Thoracic aorta (tissue), 2 donors: ENCODE measurements around the gene CDH23. TPM values are rescaled to one million over a fixed set of nuclear protein-coding genes. Genes with fewer than 3 reads are reported as not detected.
A peak's percentile ranks its signal among the peaks of the same experiment; 100 is the strongest.

Experiments
- ATAC-seq: fragments of 150-250 bp; one replicate; pipeline ENCODE4 v1.8.0; 2017; ENCODE audit warnings: low read depth; ENCODE audit not compliant: insufficient number of reproducible peaks, low FRiP score
- DNase-seq: peaks from one replicate; pipeline ENCODE4 v3.0.0-alpha.2; 2020; ENCODE audit warnings: low spot score
- H3K27ac ChIP-seq, 2 donors: fragments of 200-600 bp; sonication (generic); 1 replicate in 1 of 2; 2 replicates in 1 of 2; pipeline ENCODE4 v1.5.1; 2016; ENCODE audit warnings: mild to moderate bottlenecking in 2 of 2, moderate library complexity in 2 of 2
- H3K27me3 ChIP-seq: fragments of 200-600 bp; sonication (generic); replicated peaks from 2 replicates; pipeline ENCODE4 v1.6.0; 2016; ENCODE audit warnings: mild to moderate bottlenecking; ENCODE audit not compliant: insufficient read depth
- H3K36me3 ChIP-seq: fragments of 200-600 bp; sonication (generic); one replicate; pipeline ENCODE4 v1.5.1; 2016
- H3K4me1 ChIP-seq, 2 donors: fragments of 200-600 bp; sonication (generic); 1 replicate in 1 of 2; 2 replicates in 1 of 2; pipeline versions ENCODE4 v1.5.1 to v1.6.0; 2016; ENCODE audit warnings: low read depth in 2 of 2, mild to moderate bottlenecking in 1 of 2; ENCODE audit not compliant: control insufficient read depth in 1 of 2
- H3K4me3 ChIP-seq: fragments of 200-600 bp; sonication (generic); 2 replicates; pipeline ENCODE4 v1.5.1; 2016; ENCODE audit warnings: mild to moderate bottlenecking
- H3K9me3 ChIP-seq: fragments of 200-600 bp; sonication (generic); 2 replicates; pipeline ENCODE4 v1.5.1; 2016
- CTCF ChIP-seq: fragments of 200-600 bp; sonication (generic); IDR thresholded peaks from one replicate; pipeline ENCODE4 v1.5.1; 2019; ENCODE audit warnings: antibody characterized with exemption
- total RNA-seq, 2 donors: library from RNA; depleted of rRNA; stranded (reverse); fragments of >200 nt; gene quantifications; one replicate each; pipeline versions ENCODE4 v1.1.0 to v1.2.3, GENCODE V29; 2016

Gene CDH23
- total RNA-seq, 2 donors from 2014 or later: 10.6 to 10.8 TPM

- H3K4me3 ChIP-seq: no peak overlapping the region
- peaks cover 10% of the 10 kb centered on the region for H3K36me3 ChIP-seq
- H3K9me3 ChIP-seq: no peaks in the 10 kb centered on the region
- H3K27me3 ChIP-seq: no peaks in the 10 kb centered on the region
- no peak for DNase-seq
- H3K27ac ChIP-seq: no peak overlapping the region
- peaks cover 38 to 51% of the 10 kb centered on the region in 2 donors for H3K4me1 ChIP-seq
- no peak for TF ChIP-seq CTCF
- no peak for ATAC-seq
These were observed 366.8 kb downstream of the CDH23 start for GRCh38 chr10:71763352-71764127.

- no peaks in the 10 kb centered on the region for H3K9me3 ChIP-seq
- H3K4me1 ChIP-seq: peaks cover 49 to 66% of the 10 kb centered on the region in 2 donors
- no peak for ATAC-seq
- H3K36me3 ChIP-seq: peaks cover 8% of the 10 kb centered on the region
- no peaks in the 10 kb centered on the region for H3K27me3 ChIP-seq
- no peak for DNase-seq
- peak overlapping the region; percentile 14 for H3K4me3 ChIP-seq
- H3K27ac ChIP-seq: peak overlapping the region; percentile 93 to 98
- TF ChIP-seq CTCF: no peak
These were observed 368.6 kb downstream of the CDH23 start for GRCh38 chr10:71765176-71765904.

GRCh38 chr10:71765906-71766716 lies 369.4 kb downstream of the CDH23 start:
- no peak for DNase-seq
- TF ChIP-seq CTCF: no peak
- peaks cover 53 to 74% of the 10 kb centered on the region in 2 donors for H3K4me1 ChIP-seq
- peak overlapping the region; percentile 93 to 98 for H3K27ac ChIP-seq
- H3K36me3 ChIP-seq: peaks cover 3% of the 10 kb centered on the region
- H3K4me3 ChIP-seq: no peak overlapping the region
- H3K27me3 ChIP-seq: no peaks in the 10 kb centered on the region
- no peaks in the 10 kb centered on the region for H3K9me3 ChIP-seq
- no peak for ATAC-seq

GRCh38 chr10:71766717-71767419 lies 370.1 kb downstream of the CDH23 start:
- Histone ChIP-seq H3K4me3 (no peak overlapping the region), H3K27me3 (no peaks in the 10 kb centered on the region), H3K9me3 (no peaks in the 10 kb centered on the region), H3K4me1 (peaks cover 60 to 81% of the 10 kb centered on the region in 2 donors), H3K36me3 (no peaks in the 10 kb centered on the region), H3K27ac (peak overlapping the region; percentile 93 to 98)
- ATAC-seq (peak; percentile 53), DNase-seq (peak; percentile 46)
- TF ChIP-seq CTCF: no peak
